ENCODE measurements around the gene C2orf80. TPM values are rescaled to one million over a fixed set of nuclear protein-coding genes. Genes with fewer than 3 reads are reported as not detected.

Gene C2orf80
- total and polyA plus RNA-seq, 2 donors (not counting 1 experiment from before 2014, with no cell fraction given): not detected

- Histone ChIP-seq H4K20me1 (ENCODE audit: control insufficient read depth, insufficient read depth, low read length, poor library complexity, severe bottlenecking) (no peaks in the 10 kb centered on the region), H3K27me3 (replicated peaks in 1 of 4; ENCODE audit: control extremely low read depth in 1 of 4, control insufficient read depth in 3 of 4, insufficient read depth in 4 of 4, low read length in 3 of 4) (no peaks in the 10 kb centered on the region), H3K27ac (ENCODE audit: low read length in 2 of 2) (no peak overlapping the region), H3K9me3 (ENCODE audit: control extremely low read depth in 1 of 3, control insufficient read depth in 2 of 3, insufficient read depth in 1 of 3, low read length in 2 of 3) (no peaks in the 10 kb centered on the region), H3K4me1 (ENCODE audit: control insufficient read depth in 2 of 2, insufficient read depth in 2 of 2, low read length in 2 of 2) (no peaks in the 10 kb centered on the region), H3K4me3 (ENCODE audit: control extremely low read depth in 1 of 5, extremely low read depth in 1 of 5, insufficient read depth in 1 of 5, low read depth in 2 of 5, low read length in 4 of 5) (no peak overlapping the region), H3K79me2 (ENCODE audit: control insufficient read depth, insufficient read depth, low read length) (no peaks in the 10 kb centered on the region), H3K4me2 (replicated peaks; ENCODE audit: low read depth, low read length, poor library complexity, severe bottlenecking) (no peak overlapping the region), H3K9ac (ENCODE audit: low read length) (no peak overlapping the region), H3K36me3 (replicated peaks in 1 of 2; ENCODE audit: control extremely low read depth in 1 of 2, control insufficient read depth in 1 of 2, extremely low read depth in 1 of 2, insufficient read depth in 2 of 2, low read length in 1 of 2) (no peaks in the 10 kb centered on the region), H2AFZ (ENCODE audit: insufficient read depth, low read depth, low read length, poor library complexity, severe bottlenecking) (no peak overlapping the region)
- H3K27ac Mint-ChIP-seq: no peak overlapping the region
- intact Hi-C loops (cut with micrococcal nuclease): no loop called here
- H3K4me3 Mint-ChIP-seq: no peak overlapping the region
- no peaks in the 10 kb centered on the region for H3K4me1 Mint-ChIP-seq
- ATAC-seq (ENCODE audit: low read depth) (no peak), DNase-seq (no peak)
- CTCF ChIA-PET: no interaction called here
- peaks cover 8% of the 10 kb centered on the region for H3K27me3 Mint-ChIP-seq
- WGBS (ENCODE audit: insufficient coverage): 81% methylated on average over 3 of the region's 3 CpGs
- TF ChIP-seq, protein P1, sequence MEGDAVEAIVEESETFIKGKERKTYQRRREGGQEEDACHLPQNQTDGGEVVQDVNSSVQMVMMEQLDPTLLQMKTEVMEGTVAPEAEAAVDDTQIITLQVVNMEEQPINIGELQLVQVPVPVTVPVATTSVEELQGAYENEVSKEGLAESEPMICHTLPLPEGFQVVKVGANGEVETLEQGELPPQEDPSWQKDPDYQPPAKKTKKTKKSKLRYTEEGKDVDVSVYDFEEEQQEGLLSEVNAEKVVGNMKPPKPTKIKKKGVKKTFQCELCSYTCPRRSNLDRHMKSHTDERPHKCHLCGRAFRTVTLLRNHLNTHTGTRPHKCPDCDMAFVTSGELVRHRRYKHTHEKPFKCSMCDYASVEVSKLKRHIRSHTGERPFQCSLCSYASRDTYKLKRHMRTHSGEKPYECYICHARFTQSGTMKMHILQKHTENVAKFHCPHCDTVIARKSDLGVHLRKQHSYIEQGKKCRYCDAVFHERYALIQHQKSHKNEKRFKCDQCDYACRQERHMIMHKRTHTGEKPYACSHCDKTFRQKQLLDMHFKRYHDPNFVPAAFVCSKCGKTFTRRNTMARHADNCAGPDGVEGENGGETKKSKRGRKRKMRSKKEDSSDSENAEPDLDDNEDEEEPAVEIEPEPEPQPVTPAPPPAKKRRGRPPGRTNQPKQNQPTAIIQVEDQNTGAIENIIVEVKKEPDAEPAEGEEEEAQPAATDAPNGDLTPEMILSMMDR (IDR thresholded peaks at IDR 0.05): no peak
- no peak for TF ChIP-seq EZH2 (IDR thresholded peaks at IDR 0.05; ENCODE audit: borderline replicate concordance, insufficient read depth, low read depth, low read length, poor library complexity, severe bottlenecking)
- no peaks in the 10 kb centered on the region for H3K9me3 Mint-ChIP-seq (ENCODE audit: insufficient read depth)
- POLR2A ChIA-PET: no interaction called here
Measured at GRCh38 chr2:208195531-208195930, 5.7 kb upstream of the C2orf80 start.

DNA sequence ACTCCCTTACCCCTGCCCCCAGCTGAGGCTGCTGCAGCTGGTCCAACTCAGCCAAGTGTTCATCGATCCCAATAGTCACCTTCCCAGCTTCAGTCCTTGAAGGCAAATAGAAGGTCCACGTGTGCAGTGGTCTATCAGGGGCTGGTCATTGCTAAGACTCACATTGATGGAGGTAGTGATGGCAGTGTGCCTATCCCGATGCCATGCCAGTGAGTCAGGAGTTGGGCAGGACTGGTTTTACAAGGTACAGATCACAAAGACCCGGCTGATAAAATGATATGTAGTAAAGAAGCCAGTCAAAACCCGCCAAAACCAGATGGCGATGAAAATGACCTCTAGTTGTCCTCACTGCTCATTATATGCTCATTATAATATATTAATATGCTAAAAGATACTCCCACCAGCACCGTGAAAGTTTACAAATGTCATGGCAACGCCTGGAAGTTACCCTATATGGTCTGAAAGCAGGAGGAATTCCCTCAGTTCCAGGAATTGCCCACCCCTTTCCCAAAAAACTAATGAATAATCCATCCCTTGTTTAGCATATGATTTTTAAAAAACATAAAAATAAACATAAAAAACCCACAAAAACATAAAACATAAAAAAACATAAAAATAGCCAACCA, 2.9 kb upstream of the C2orf80 start:
- H3K4me1 Mint-ChIP-seq: no peaks in the 10 kb centered on the region
- H3K27me3 Mint-ChIP-seq: peaks cover 8% of the 10 kb centered on the region
- TF ChIP-seq, protein P1 (IDR thresholded peaks at IDR 0.05): no peak
- TF ChIP-seq EZH2 (IDR thresholded peaks at IDR 0.05; ENCODE audit: borderline replicate concordance, insufficient read depth, low read depth, low read length, poor library complexity, severe bottlenecking): no peak
- Histone ChIP-seq H3K4me3 (ENCODE audit: control extremely low read depth in 1 of 5, extremely low read depth in 1 of 5, insufficient read depth in 1 of 5, low read depth in 2 of 5, low read length in 4 of 5) (no peak overlapping the region), H3K9ac (ENCODE audit: low read length) (no peak overlapping the region), H3K79me2 (ENCODE audit: control insufficient read depth, insufficient read depth, low read length) (no peaks in the 10 kb centered on the region), H3K4me2 (replicated peaks; ENCODE audit: low read depth, low read length, poor library complexity, severe bottlenecking) (no peak overlapping the region), H3K9me3 (ENCODE audit: control extremely low read depth in 1 of 3, control insufficient read depth in 2 of 3, insufficient read depth in 1 of 3, low read length in 2 of 3) (no peaks in the 10 kb centered on the region), H4K20me1 (ENCODE audit: control insufficient read depth, insufficient read depth, low read length, poor library complexity, severe bottlenecking) (no peaks in the 10 kb centered on the region), H3K27me3 (replicated peaks in 1 of 4; ENCODE audit: control extremely low read depth in 1 of 4, control insufficient read depth in 3 of 4, insufficient read depth in 4 of 4, low read length in 3 of 4) (no peaks in the 10 kb centered on the region), H2AFZ (ENCODE audit: insufficient read depth, low read depth, low read length, poor library complexity, severe bottlenecking) (no peak overlapping the region), H3K4me1 (ENCODE audit: control insufficient read depth in 2 of 2, insufficient read depth in 2 of 2, low read length in 2 of 2) (no peaks in the 10 kb centered on the region), H3K27ac (ENCODE audit: low read length in 2 of 2) (no peak overlapping the region), H3K36me3 (replicated peaks in 1 of 2; ENCODE audit: control extremely low read depth in 1 of 2, control insufficient read depth in 1 of 2, extremely low read depth in 1 of 2, insufficient read depth in 2 of 2, low read length in 1 of 2) (no peaks in the 10 kb centered on the region)
- intact Hi-C loops (cut with micrococcal nuclease): no loop called here
- WGBS (ENCODE audit: insufficient coverage): 60% methylated on average over 1 of the region's 8 CpGs
- no peak overlapping the region for H3K4me3 Mint-ChIP-seq
- H3K27ac Mint-ChIP-seq: no peak overlapping the region
- H3K9me3 Mint-ChIP-seq (ENCODE audit: insufficient read depth): no peaks in the 10 kb centered on the region
- ChIA-PET CTCF (no interaction called here), POLR2A (no interaction called here)
- ATAC-seq (ENCODE audit: low read depth): no peak
- no peak for DNase-seq

Data from B cell (primary cell).